Astrocyte of the spinal cord (primary cell): ENCODE data around the gene SMIM27.
A peak's percentile ranks its signal among the peaks of the same experiment; 100 is the strongest.

Experiments
- DNase-seq: peaks from one replicate; pipeline ENCODE4 v3.0.0; 2011; ENCODE audit warnings: low read depth, low spot score
- H3K4me3 ChIP-seq: 2 replicates; pipeline ENCODE4 v1.5.1; 2011; ENCODE audit warnings: low read depth, mild to moderate bottlenecking, low read length, moderate library complexity
- CTCF ChIP-seq: IDR thresholded peaks from 2 replicates; pipeline ENCODE4 v1.5.1; 2012; ENCODE audit warnings: low read depth, mild to moderate bottlenecking, low read length, inconsistent platforms
- in situ Hi-C: cut with HindIII; loops from 2 replicates; pipeline ENCODE4 v1.10.0; 2017; ENCODE audit warnings: low sequenced_read_pairs

The SMIM27 gene

GRCh38 chr9:32552172-32552872 lies at the start of gene SMIM27, which contains the start of gene TOPORS:
Gene SMIM27, plus strand, starts transcription at chr9:32552327. Its CDS starts 108 bp downstream, at chr9:32552435.
Gene TOPORS, minus strand, starts transcription at chr9:32552586. Its CDS starts 150 bp downstream, at chr9:32552436.
- DNase-seq = peak; percentile 94
- no peak for TF ChIP-seq CTCF
- H3K4me3 ChIP-seq = peak within 1 kb of the TSS; percentile 58
- in situ Hi-C loops = no loop called here

- DNase-seq = peak; percentile 84
- in situ Hi-C loops = no loop called here
- no peak overlapping the region for H3K4me3 ChIP-seq
Measured at GRCh38 chr9:32502464-32502863, 49.7 kb upstream of the SMIM27 start.

GRCh38 chr9:32503008-32503407 lies 49.1 kb upstream of the SMIM27 start:
- TF ChIP-seq CTCF = no peak
- DNase-seq = peak; percentile 22
- in situ Hi-C loops = no loop called here
- H3K4me3 ChIP-seq = no peak overlapping the region

More at GRCh38 chr9:32502464-32502863, 49.7 kb upstream of the SMIM27 start:
- TF ChIP-seq CTCF = no peak

GRCh38 chr9:32508728-32509127 lies 43.4 kb upstream of the SMIM27 start:
- no peak for DNase-seq
- in situ Hi-C loops = no loop called here
- TF ChIP-seq CTCF = no peak
- no peak overlapping the region for H3K4me3 ChIP-seq

GRCh38 chr9:32516241-32516640 lies 35.9 kb upstream of the SMIM27 start:
- no peak for DNase-seq
- in situ Hi-C loops = no loop called here
- no peak for TF ChIP-seq CTCF
- H3K4me3 ChIP-seq = no peak overlapping the region

GRCh38 chr9:32518276-32518675 lies 33.9 kb upstream of the SMIM27 start:
- no peak overlapping the region for H3K4me3 ChIP-seq
- no peak for TF ChIP-seq CTCF
- DNase-seq = no peak
- in situ Hi-C loops = no loop called here
